Measurements from ENCODE around the gene UBB. TPM values are rescaled to one million over a fixed set of nuclear protein-coding genes. Genes with fewer than 3 reads are reported as not detected.

The UBB gene
- total and polyA plus RNA-seq, 2 experiments from 2014 or later: 871 to 1,692 TPM

- Mint-ChIP-seq H3K4me3 (no peak overlapping the region), H3K9me3 (no peaks in the 10 kb centered on the region; the same call in 2 of the 3 replicates), H3K36me3 (ENCODE audit: low read depth) (peaks cover 53% of the 10 kb centered on the region), H3K27ac (no peak overlapping the region), H3K4me1 (peaks cover 12% of the 10 kb centered on the region), H3K27me3 (ENCODE audit: insufficient read depth, low read depth, poor library complexity) (peaks cover 19% of the 10 kb centered on the region)
- H3K36me3 ChIP-seq (ENCODE audit: insufficient read depth): peaks cover 35% of the 10 kb centered on the region
- no peak overlapping the region for H3K4me3 ChIP-seq
- no peak overlapping the region for H3K27ac ChIP-seq (ENCODE audit: low read depth)
- no peak for DNase-seq (ENCODE audit: low spot score)
- peaks cover 17% of the 10 kb centered on the region for H3F3A ChIP-seq (replicated peaks; ENCODE audit: low read depth)
- peaks cover 38% of the 10 kb centered on the region for H3K79me2 ChIP-seq (replicated peaks; ENCODE audit: insufficient read depth)
- no peak overlapping the region for H2AFZ ChIP-seq
- TF ChIP-seq POLR2AphosphoS5 (IDR thresholded peaks at IDR 0.05; ENCODE audit: low read depth): no peak
- no peak for TF ChIP-seq EZH2 (IDR thresholded peaks at IDR 0.05; ENCODE audit: low read depth, unreplicated experiment)
- no peak for TF ChIP-seq JUNB (IDR thresholded peaks at IDR 0.05; ENCODE audit: unreplicated experiment)
- no peak for TF ChIP-seq CREB1 (CRISPR knock-in tag; IDR thresholded peaks at IDR 0.05; ENCODE audit: low read depth)
- no peak for TF ChIP-seq ZNF114 (CRISPR knock-in tag; IDR thresholded peaks at IDR 0.05)
- no peak for TF ChIP-seq ZNF462 (CRISPR knock-in tag; IDR thresholded peaks at IDR 0.05)
- no peak for TF ChIP-seq ZNF331 (CRISPR knock-in tag; IDR thresholded peaks at IDR 0.05; ENCODE audit: low read depth)
- TF ChIP-seq, protein P1, sequence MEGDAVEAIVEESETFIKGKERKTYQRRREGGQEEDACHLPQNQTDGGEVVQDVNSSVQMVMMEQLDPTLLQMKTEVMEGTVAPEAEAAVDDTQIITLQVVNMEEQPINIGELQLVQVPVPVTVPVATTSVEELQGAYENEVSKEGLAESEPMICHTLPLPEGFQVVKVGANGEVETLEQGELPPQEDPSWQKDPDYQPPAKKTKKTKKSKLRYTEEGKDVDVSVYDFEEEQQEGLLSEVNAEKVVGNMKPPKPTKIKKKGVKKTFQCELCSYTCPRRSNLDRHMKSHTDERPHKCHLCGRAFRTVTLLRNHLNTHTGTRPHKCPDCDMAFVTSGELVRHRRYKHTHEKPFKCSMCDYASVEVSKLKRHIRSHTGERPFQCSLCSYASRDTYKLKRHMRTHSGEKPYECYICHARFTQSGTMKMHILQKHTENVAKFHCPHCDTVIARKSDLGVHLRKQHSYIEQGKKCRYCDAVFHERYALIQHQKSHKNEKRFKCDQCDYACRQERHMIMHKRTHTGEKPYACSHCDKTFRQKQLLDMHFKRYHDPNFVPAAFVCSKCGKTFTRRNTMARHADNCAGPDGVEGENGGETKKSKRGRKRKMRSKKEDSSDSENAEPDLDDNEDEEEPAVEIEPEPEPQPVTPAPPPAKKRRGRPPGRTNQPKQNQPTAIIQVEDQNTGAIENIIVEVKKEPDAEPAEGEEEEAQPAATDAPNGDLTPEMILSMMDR (conservative IDR thresholded peaks at IDR 0.05; ENCODE audit: low read depth in 2 of 2): no peak
- no peak for TF ChIP-seq STAT1 (IDR thresholded peaks at IDR 0.05; ENCODE audit: unreplicated experiment)
- TF ChIP-seq EZH2phosphoT487 (IDR thresholded peaks at IDR 0.05; ENCODE audit: unreplicated experiment): no peak
- TF ChIP-seq ETS1 (IDR thresholded peaks at IDR 0.05): no peak
- no peak for TF ChIP-seq NANOG (IDR thresholded peaks at IDR 0.05; ENCODE audit: borderline replicate concordance)
- TF ChIP-seq REST (IDR thresholded peaks at IDR 0.05; ENCODE audit: unreplicated experiment): no peak
- peaks cover 22% of the 10 kb centered on the region for H3K4me1 ChIP-seq (ENCODE audit: insufficient read depth)
- H4K20me1 ChIP-seq (replicated peaks; ENCODE audit: insufficient read depth): peaks cover 19% of the 10 kb centered on the region
- no peaks in the 10 kb centered on the region for H3K9me2 ChIP-seq (ENCODE audit: insufficient read depth)
- ATAC-seq: no peak
- no peak overlapping the region for H3K4me2 ChIP-seq
- H3K27me3 ChIP-seq (ENCODE audit: insufficient read depth): peaks cover 7% of the 10 kb centered on the region; the same call in 1 of the 2 replicates
Observed at GRCh38 chr17:16349431-16349830, 31.5 kb upstream of the UBB start.

All from GM23338 (cell line).